B cell (primary cell): Measurements from ENCODE around the gene TMEM44. TPM values are rescaled to one million over a fixed set of nuclear protein-coding genes. Genes with fewer than 3 reads are reported as not detected.

ENCODE experiments used
- ATAC-seq: fragments of 200-7000 bp; cut with Tn5 transposase; one replicate; pipeline ENCODE4 v1.10.0; 2021; ENCODE audit warnings: low read depth, mild to moderate bottlenecking, moderate number of reproducible peaks, moderate library complexity
- CTCF ChIA-PET: fragments of 350-600 bp; sonication (Branson Sonifier 250); formaldehyde crosslinking; loops from one replicate; lab custom pipeline; 2021; ENCODE audit warnings: antibody characterized with exemption, inconsistent platforms; lab: Charles Lee
- POLR2A ChIA-PET: fragments of 350-600 bp; sonication (Branson Sonifier 250); formaldehyde crosslinking; loops from one replicate; lab custom pipeline; 2021; ENCODE audit warnings: antibody characterized with exemption; lab: Charles Lee
- DNase-seq: peaks from one replicate; pipeline ENCODE4 v3.0.0; 2013
- H2AFZ ChIP-seq: 2 replicates; pipeline ENCODE4 v1.6.1; 2012; ENCODE audit warnings: mild to moderate bottlenecking, low read depth, low read length; ENCODE audit not compliant: insufficient read depth, poor library complexity, severe bottlenecking
- H3K27ac ChIP-seq, 2 donors: 1 replicate in 1 of 2; 2 replicates in 1 of 2; pipeline ENCODE4 v1.5.1; 2012 to 2013; ENCODE audit warnings: low read length in 2 of 2, mild to moderate bottlenecking in 2 of 2, moderate library complexity in 1 of 2
- H3K27me3 ChIP-seq, 4 experiments: fragments of 200-600 bp in 1 of 4; sonication (generic) in 1 of 4; replicated peaks in 1 of 4; 1 replicate in 2 of 4; 2 replicates in 2 of 4; pipeline versions ENCODE4 v1.6.1 to v1.7.0; 2013 to 2016; ENCODE audit warnings: low read length in 3 of 4, mild to moderate bottlenecking in 2 of 4, mixed read lengths in 1 of 4, moderate library complexity in 1 of 4; ENCODE audit not compliant: insufficient read depth in 4 of 4, control insufficient read depth in 3 of 4; ENCODE audit errors: control extremely low read depth in 1 of 4
- H3K36me3 ChIP-seq, 2 experiments: replicated peaks in 1 of 2; 1 replicate in 1 of 2; 2 replicates in 1 of 2; pipeline versions ENCODE4 v1.6.1 to v1.7.1; 2013; ENCODE audit warnings: low read length in 1 of 2; ENCODE audit not compliant: insufficient read depth in 2 of 2, control insufficient read depth in 1 of 2; ENCODE audit errors: control extremely low read depth in 1 of 2, extremely low read depth in 1 of 2
- H3K4me1 ChIP-seq, 2 donors: fragments of 200-600 bp in 1 of 2; sonication (generic) in 1 of 2; 1 replicate in 1 of 2; 2 replicates in 1 of 2; pipeline versions ENCODE4 v1.5.1 to v1.6.1; 2013 to 2017; ENCODE audit warnings: low read length in 2 of 2; ENCODE audit not compliant: control insufficient read depth in 2 of 2, insufficient read depth in 2 of 2
- H3K4me2 ChIP-seq: replicated peaks from 2 replicates; pipeline ENCODE3; 2012; ENCODE audit warnings: mild to moderate bottlenecking, low read depth, low read length; ENCODE audit not compliant: poor library complexity, severe bottlenecking
- H3K4me3 ChIP-seq, 5 experiments: fragments of 200-600 bp in 1 of 5; sonication (generic) in 1 of 5; 1 replicate in 3 of 5; 2 replicates in 2 of 5; pipeline versions ENCODE4 v1.5.1 to v1.7.0; 2011 to 2016; ENCODE audit warnings: low read length in 4 of 5, mild to moderate bottlenecking in 4 of 5, low read depth in 2 of 5, control low read depth in 1 of 5, moderate library complexity in 1 of 5; ENCODE audit not compliant: insufficient read depth in 1 of 5; ENCODE audit errors: control extremely low read depth in 1 of 5, extremely low read depth in 1 of 5
- H3K79me2 ChIP-seq: fragments of 200-600 bp; sonication (generic); one replicate; pipeline ENCODE4 v1.6.0; 2016; ENCODE audit warnings: low read length; ENCODE audit not compliant: control insufficient read depth, insufficient read depth
- H3K9ac ChIP-seq: fragments of 200-600 bp; sonication (generic); 2 replicates; pipeline ENCODE4 v1.6.1; 2017; ENCODE audit warnings: mild to moderate bottlenecking, low read length, moderate library complexity
- H3K9me3 ChIP-seq, 3 donors: one replicate each; pipeline versions ENCODE4 v1.6.1 to v1.7.1; 2013; ENCODE audit warnings: low read length in 2 of 3; ENCODE audit not compliant: control insufficient read depth in 2 of 3, insufficient read depth in 1 of 3; ENCODE audit errors: control extremely low read depth in 1 of 3
- H4K20me1 ChIP-seq: 2 replicates; pipeline ENCODE4 v1.6.0; 2012; ENCODE audit warnings: mild to moderate bottlenecking, low read length; ENCODE audit not compliant: insufficient read depth, control insufficient read depth, poor library complexity, severe bottlenecking
- H3K27ac Mint-ChIP-seq: one replicate; pipeline ENCODE4 v1.8.0; 2021; ENCODE audit warnings: mixed read lengths
- H3K27me3 Mint-ChIP-seq: one replicate; pipeline ENCODE4 v1.8.0; 2021; ENCODE audit warnings: mixed read lengths
- H3K4me1 Mint-ChIP-seq: one replicate; pipeline ENCODE4 v1.8.0; 2021; ENCODE audit warnings: mixed read lengths
- H3K4me3 Mint-ChIP-seq: one replicate; pipeline ENCODE4 v1.8.0; 2021; ENCODE audit warnings: mixed read lengths
- H3K9me3 Mint-ChIP-seq: one replicate; pipeline ENCODE4 v1.8.0; 2022; ENCODE audit warnings: mixed read lengths; ENCODE audit not compliant: insufficient read depth
- CTCF ChIP-seq: fragments of 200-600 bp; IDR thresholded peaks from one replicate; pipeline ENCODE4 v1.8.0; 2022; ENCODE audit warnings: antibody characterized with exemption, mild to moderate bottlenecking
- EZH2 ChIP-seq: IDR thresholded peaks from 2 replicates; pipeline ENCODE4 v1.6.1; 2012; ENCODE audit warnings: borderline replicate concordance, low read depth, mild to moderate bottlenecking, moderate library complexity, low read length; ENCODE audit not compliant: insufficient read depth, poor library complexity, severe bottlenecking
- WGBS: methylation state at CpG from one replicate; pipeline ENCODE4 v1.1.5; 2013; ENCODE audit warnings: missing lambda C conversion rate; ENCODE audit not compliant: insufficient coverage; 5-methylcytosine and 5-hydroxymethylcytosine counted together
- intact Hi-C: fragments of 100-400 bp; cut with micrococcal nuclease; formaldehyde crosslinking; loops from one replicate; pipeline ENCODE4 v1.10.0; 2022
- polyA plus RNA-seq: library from polyadenylated mRNA; depleted of rRNA; stranded (reverse); fragments of >200 nt; gene quantifications from 2 replicates; pipeline ENCODE4 v1.2.3, GENCODE V29; 2012
- total RNA-seq, 2 donors: library from RNA; stranded (reverse); fragments of 120-200 nt in 1 of 2; gene quantifications; 1 replicate in 1 of 2; 2 replicates in 1 of 2; pipeline versions ENCODE4 v1.2.3 to v1.2.4, GENCODE V29; 2013 to 2022

The TMEM44 gene
- total and polyA plus RNA-seq, 2 donors (not counting 1 experiment from before 2014, with no cell fraction given), result 4.1 to 7.5 TPM

- H3K4me1 ChIP-seq, result peaks cover 9 to 19% of the 10 kb centered on the region in 2 donors
- H3K27me3 Mint-ChIP-seq, result no peaks in the 10 kb centered on the region
- no peak overlapping the region for H3K4me2 ChIP-seq
- TF ChIP-seq EZH2, result no peak
- TF ChIP-seq CTCF, result no peak
- no peak overlapping the region for H3K27ac Mint-ChIP-seq
- no peaks in the 10 kb centered on the region for H3K27me3 ChIP-seq
- H3K4me3 Mint-ChIP-seq, result no peak overlapping the region
- no peaks in the 10 kb centered on the region for H4K20me1 ChIP-seq
- peaks cover 0 to 7% (median 0%) of the 10 kb centered on the region in 3 donors for H3K9me3 ChIP-seq
- WGBS, result 96% methylated on average over 13 of the region's 13 CpGs
- H2AFZ ChIP-seq, result no peak overlapping the region
- no peak overlapping the region for H3K9ac ChIP-seq
- intact Hi-C loops, result no loop called here
- peaks cover 25% of the 10 kb centered on the region for H3K4me1 Mint-ChIP-seq
- no peaks in the 10 kb centered on the region for H3K79me2 ChIP-seq
- no peaks in the 10 kb centered on the region for H3K36me3 ChIP-seq
- H3K9me3 Mint-ChIP-seq, result peaks cover 2% of the 10 kb centered on the region
- ChIA-PET CTCF (interaction anchor here (0.9 to 10.5 kb wide), 3 partner anchors 9 to 117 kb away, joined by 5 to 193 read pairs (median 5); no protein-coding TSS in a partner anchor), POLR2A (no interaction called here)
- ATAC-seq (no peak), DNase-seq (no peak)
- no peak overlapping the region for H3K4me3 ChIP-seq
- no peak overlapping the region for H3K27ac ChIP-seq
Measured at GRCh38 chr3:194588236-194588635, 45.0 kb downstream of the TMEM44 start.

- H3K36me3 ChIP-seq, result no peaks in the 10 kb centered on the region
- no peaks in the 10 kb centered on the region for H3K79me2 ChIP-seq
- peaks cover 0 to 7% (median 0%) of the 10 kb centered on the region in 3 donors for H3K9me3 ChIP-seq
- H3K27me3 ChIP-seq, result no peaks in the 10 kb centered on the region
- Mint-ChIP-seq H3K9me3 (peaks cover 2% of the 10 kb centered on the region), H3K4me3 (no peak overlapping the region), H3K27me3 (no peaks in the 10 kb centered on the region), H3K4me1 (peaks cover 21% of the 10 kb centered on the region), H3K27ac (no peak overlapping the region)
- H2AFZ ChIP-seq, result no peak overlapping the region
- POLR2A ChIA-PET, result no interaction called here
- H3K27ac ChIP-seq, result no peak overlapping the region
- no peak overlapping the region for H3K4me3 ChIP-seq
- peaks cover 9 to 13% of the 10 kb centered on the region in 2 donors for H3K4me1 ChIP-seq
- no peaks in the 10 kb centered on the region for H4K20me1 ChIP-seq
- no peak for ATAC-seq
- no peak for TF ChIP-seq EZH2
- TF ChIP-seq CTCF, result no peak
- intact Hi-C loops, result no loop called here
- no peak for DNase-seq
- CTCF ChIA-PET, result interaction anchor here (0.9 to 10.5 kb wide), 2 partner anchors 18 to 116 kb away, joined by 5 to 193 read pairs; no protein-coding TSS in a partner anchor
- WGBS, result 92% methylated on average over 13 of the region's 14 CpGs
- no peak overlapping the region for H3K4me2 ChIP-seq
- no peak overlapping the region for H3K9ac ChIP-seq
Measured at GRCh38 chr3:194587438-194587931, 45.7 kb downstream of the TMEM44 start.
